GM19455 (cell line): ENCODE measurements around the gene PHLDB1.
A peak's percentile ranks its signal among the peaks of the same experiment; 100 is the strongest.
"Not testable (repeated sequence)": the region's sequence is repeated elsewhere in the genome, so short reads cannot be mapped to it uniquely, and the experiment has no call there.

Experiments
- ATAC-seq: cut with Tn5 transposase; IDR thresholded peaks from one replicate; pipeline ENCODE4 v1.9.1; 2021; ENCODE audit not compliant: unreplicated experiment

PHLDB1 gene

GRCh38 chr11:118607401-118608359 lies at the start of gene PHLDB1:
Gene PHLDB1 (plus strand): TSS chr11:118607615. CDS start chr11:118613837, 6,222 bp downstream.
- no peak for ATAC-seq

- ATAC-seq = no peak
These were observed 46.6 kb upstream of the PHLDB1 start for GRCh38 chr11:118560806-118561205.

- no peak for ATAC-seq
These were observed 42.4 kb upstream of the PHLDB1 start for GRCh38 chr11:118565051-118565450.

GRCh38 chr11:118569670-118570069 lies 37.7 kb upstream of the PHLDB1 start:
- ATAC-seq = no peak

GRCh38 chr11:118570787-118571186 lies 36.6 kb upstream of the PHLDB1 start:
- no peak for ATAC-seq

- not testable (repeated sequence) for ATAC-seq
These were observed 35.7 kb upstream of the PHLDB1 start for GRCh38 chr11:118571701-118572060.

GRCh38 chr11:118572061-118572980 lies 35.1 kb upstream of the PHLDB1 start, which contains the start of gene ARCN1:
Gene ARCN1 (plus strand): TSS chr11:118572409. CDS start chr11:118572548, 139 bp downstream.
- ATAC-seq = peak; percentile 63

GRCh38 chr11:118572981-118573550 lies 34.3 kb upstream of the PHLDB1 start:
- ATAC-seq = peak; percentile 25

GRCh38 chr11:118574636-118575035 lies 32.8 kb upstream of the PHLDB1 start:
- no peak for ATAC-seq

- not testable (repeated sequence) for ATAC-seq
These were observed 29.4 kb upstream of the PHLDB1 start for GRCh38 chr11:118577995-118578394.

GRCh38 chr11:118581057-118581456 lies 26.4 kb upstream of the PHLDB1 start:
- ATAC-seq = no peak

- ATAC-seq = no peak
These were observed 19.5 kb upstream of the PHLDB1 start for GRCh38 chr11:118587952-118588351.

- ATAC-seq = no peak
These were observed 14.6 kb upstream of the PHLDB1 start for GRCh38 chr11:118592616-118593367.

- not testable (repeated sequence) for ATAC-seq
These were observed 12.4 kb upstream of the PHLDB1 start for GRCh38 chr11:118594984-118595383.

GRCh38 chr11:118596224-118597146 lies 10.9 kb upstream of the PHLDB1 start:
- no peak for ATAC-seq

GRCh38 chr11:118597556-118597955 lies 9.9 kb upstream of the PHLDB1 start:
- ATAC-seq = no peak

GRCh38 chr11:118602331-118602730 lies 5.1 kb upstream of the PHLDB1 start:
- no peak for ATAC-seq

GRCh38 chr11:118603709-118604108 lies 3.7 kb upstream of the PHLDB1 start:
- not testable (repeated sequence) for ATAC-seq

- ATAC-seq = no peak
These were observed 2.8 kb upstream of the PHLDB1 start for GRCh38 chr11:118604566-118604965.
